AG20443 (cell line): ENCODE measurements around the gene MMP24OS.
"Not testable (repeated sequence)": the region's sequence is repeated elsewhere in the genome, so short reads cannot be mapped to it uniquely, and the experiment has no call there.

Experiments used
- DNase-seq: peaks from one replicate; pipeline ENCODE4 v3.0.0; 2012; ENCODE audit warnings: low spot score, mixed read lengths

Gene MMP24OS

GRCh38 chr20:35277531-35278395 is at the start of gene MMP24OS:
TSS of gene MMP24OS (minus strand) at chr20:35278122. CDS start at chr20:35277929, 193 bp downstream.
- peak; percentile 96 for DNase-seq

- DNase-seq: no peak
Observed at GRCh38 chr20:35327074-35327976, 49.4 kb upstream of the MMP24OS start.

DNA sequence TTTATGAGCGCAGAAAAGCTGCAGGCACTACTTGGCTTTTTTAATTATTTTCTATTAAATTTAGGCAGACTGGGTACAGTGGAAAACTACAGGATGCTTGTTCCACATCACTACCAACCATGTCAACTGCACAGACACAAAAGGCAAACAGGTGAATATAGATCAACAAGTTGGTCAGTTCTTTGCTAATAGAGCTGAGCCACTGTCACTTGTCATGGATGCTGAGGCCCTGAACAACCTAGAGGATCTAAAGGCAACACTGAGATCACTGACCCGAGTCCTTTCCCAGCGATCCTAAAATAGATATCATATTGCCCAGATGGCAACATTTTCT is 48.8 kb upstream of the MMP24OS start:
- no peak for DNase-seq

GRCh38 chr20:35326021-35326739 is 48.3 kb upstream of the MMP24OS start:
- DNase-seq: no peak

- no peak for DNase-seq
Observed at GRCh38 chr20:35325401-35325800, 47.5 kb upstream of the MMP24OS start.

GRCh38 chr20:35320396-35321126 is 42.6 kb upstream of the MMP24OS start:
- peak; percentile 74 for DNase-seq

DNA sequence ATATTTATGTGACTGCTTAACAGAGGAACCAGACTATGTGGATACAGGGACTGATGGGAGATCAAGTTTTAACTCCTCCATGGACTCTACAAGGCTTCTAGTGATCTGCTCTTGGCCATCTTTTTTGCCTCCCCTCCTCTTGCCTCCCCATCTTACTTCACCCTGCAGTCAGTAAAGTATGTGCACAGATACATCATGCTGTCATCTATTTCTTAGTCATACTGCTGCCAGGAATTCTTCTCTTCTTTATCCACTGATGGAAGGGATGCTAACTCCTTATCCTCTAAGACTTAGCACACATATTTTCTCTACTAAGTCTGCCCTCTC is 41.9 kb upstream of the MMP24OS start:
- peak; percentile 63 for DNase-seq

DNA sequence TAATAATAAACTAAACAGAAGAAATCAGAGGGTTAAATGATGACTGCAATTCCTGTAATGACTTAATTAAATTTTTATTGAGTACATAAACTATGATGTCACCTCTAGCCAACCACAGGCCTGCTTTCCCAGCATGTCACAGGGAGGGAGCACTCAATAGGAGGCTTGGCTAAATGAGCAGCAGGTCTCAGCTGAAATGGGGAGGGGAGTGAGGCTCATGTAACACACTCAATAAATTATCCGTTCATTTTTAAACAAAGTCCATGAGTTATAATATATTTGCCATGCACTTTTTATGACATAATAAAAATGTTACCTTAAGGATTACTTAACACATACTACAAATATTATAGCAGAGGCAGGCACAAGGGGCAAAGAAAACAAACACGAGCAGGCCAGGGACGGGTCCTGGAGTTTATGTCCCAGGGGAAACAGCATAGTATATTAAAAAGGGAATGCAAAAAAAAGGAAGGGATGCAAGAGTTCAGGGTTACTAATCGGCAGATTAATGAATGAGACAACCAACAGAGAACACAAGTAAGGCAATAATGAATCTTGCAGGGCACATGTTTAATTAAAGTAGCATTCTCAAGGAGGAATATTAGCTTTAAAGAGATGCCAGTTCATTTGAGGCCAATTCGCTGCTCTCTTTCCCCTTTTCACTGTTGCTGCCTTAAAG is 41.4 kb upstream of the MMP24OS start:
- DNase-seq: no peak

DNA sequence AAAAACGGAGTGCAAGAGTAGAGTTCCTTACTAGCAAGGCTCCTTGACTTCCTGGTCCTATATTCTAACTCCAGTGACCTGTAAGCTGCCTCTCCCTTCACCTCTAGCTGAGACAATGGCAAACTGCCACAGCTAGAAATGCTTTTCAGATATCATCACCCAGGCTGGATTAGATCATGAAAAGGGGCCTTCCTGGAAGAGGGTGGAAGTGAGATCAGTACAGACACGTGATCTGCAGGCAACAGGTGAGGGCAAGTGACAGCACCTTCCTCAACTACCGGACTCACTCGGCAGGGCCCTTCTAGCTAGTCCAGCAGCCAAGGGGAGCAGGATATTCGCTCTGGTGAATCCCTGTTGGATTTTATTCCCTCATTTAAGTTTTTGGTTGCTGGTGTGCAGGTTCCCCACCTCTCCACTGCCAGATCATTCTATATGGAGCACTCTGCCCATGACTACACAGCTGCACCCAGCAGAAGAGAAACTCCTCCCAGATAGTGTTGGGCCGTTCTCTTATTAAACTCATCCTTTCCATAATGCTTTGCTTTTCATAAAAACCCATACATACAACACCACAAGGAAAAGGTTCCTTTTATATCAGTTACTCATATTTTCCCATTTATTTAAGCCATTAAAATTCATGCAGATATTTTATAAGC is 40.7 kb upstream of the MMP24OS start:
- peak; percentile 48 for DNase-seq

DNA sequence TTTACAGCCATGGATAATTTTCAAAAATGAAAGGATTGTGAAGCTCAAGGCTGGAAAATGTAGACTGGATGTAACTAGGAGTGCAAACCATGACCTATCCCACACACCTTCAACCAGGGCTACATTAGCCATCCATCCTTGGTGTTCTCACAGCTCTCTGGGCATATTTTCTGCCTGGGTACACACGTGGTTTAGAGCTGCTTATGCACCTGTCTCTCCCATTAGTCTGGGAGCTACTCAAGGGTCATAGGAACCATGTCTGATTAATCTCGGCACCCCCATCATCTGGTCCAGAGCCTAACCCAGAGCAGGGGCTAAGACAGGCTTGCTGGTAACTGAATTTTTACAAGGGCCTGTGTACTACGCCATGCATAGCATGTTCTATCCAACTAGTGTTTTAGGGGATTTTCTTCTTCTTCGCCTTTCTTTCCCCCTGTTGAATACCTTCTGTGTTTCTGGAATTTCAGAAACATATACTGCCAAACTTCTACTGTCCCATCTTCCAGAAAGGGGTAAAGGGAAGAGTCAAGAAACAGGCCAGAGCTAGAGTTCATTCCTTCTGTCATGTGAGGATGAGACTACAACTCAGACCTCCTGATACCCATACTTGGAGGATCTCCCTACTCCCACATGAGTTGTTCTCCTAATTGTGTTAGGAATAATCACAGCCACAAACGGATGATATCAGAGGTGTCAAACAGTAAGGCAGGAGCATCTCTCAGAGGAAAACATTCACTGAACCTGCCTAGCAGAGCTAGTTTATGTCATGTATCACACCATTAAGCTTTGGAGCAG is 39.7 kb upstream of the MMP24OS start:
- no peak for DNase-seq

GRCh38 chr20:35316086-35316485 is 38.2 kb upstream of the MMP24OS start:
- DNase-seq: no peak

GRCh38 chr20:35315632-35316020 is 37.7 kb upstream of the MMP24OS start:
- DNase-seq: not testable (repeated sequence)

GRCh38 chr20:35314816-35315631 is 37.1 kb upstream of the MMP24OS start:
- no peak for DNase-seq

GRCh38 chr20:35312318-35312717 is 34.4 kb upstream of the MMP24OS start:
- peak; percentile 64 for DNase-seq

DNA sequence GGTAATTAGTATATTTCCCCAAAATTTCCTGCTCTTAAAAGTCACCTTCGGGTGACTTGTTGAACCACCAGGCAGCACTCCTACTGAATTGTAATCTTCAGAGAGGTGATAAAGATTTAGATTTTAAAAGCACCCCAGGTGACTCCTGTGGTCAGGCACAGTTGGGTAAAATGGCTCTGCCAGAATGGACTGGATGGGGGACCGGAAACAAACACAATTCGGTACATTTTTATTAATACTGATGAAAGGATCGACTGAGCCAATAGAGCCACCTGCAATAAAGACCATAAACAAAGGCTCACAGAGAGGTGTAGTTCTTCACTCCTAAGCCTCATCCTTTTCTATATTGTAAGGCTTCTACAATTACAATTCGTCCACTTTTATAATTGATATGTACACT is 33.9 kb upstream of the MMP24OS start:
- no peak for DNase-seq

DNA sequence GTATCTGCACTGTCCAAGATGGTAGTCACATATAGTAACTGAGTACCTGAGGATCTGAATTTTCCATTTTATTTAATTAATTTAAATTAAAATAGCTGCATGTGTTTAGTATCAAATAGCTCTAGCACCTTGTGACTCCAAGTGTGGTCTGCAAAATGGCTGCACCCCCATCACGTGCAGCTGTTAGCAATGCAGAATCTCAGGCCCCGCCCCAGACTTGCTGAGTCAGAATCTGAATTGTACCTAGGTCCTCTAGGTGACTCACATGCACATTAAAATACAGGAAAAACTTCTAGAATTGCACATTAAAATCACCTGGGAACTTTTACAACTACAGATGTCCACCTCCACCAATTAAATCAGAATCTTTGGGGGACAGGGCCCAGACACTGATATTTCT is 33.5 kb upstream of the MMP24OS start:
- no peak for DNase-seq

DNA sequence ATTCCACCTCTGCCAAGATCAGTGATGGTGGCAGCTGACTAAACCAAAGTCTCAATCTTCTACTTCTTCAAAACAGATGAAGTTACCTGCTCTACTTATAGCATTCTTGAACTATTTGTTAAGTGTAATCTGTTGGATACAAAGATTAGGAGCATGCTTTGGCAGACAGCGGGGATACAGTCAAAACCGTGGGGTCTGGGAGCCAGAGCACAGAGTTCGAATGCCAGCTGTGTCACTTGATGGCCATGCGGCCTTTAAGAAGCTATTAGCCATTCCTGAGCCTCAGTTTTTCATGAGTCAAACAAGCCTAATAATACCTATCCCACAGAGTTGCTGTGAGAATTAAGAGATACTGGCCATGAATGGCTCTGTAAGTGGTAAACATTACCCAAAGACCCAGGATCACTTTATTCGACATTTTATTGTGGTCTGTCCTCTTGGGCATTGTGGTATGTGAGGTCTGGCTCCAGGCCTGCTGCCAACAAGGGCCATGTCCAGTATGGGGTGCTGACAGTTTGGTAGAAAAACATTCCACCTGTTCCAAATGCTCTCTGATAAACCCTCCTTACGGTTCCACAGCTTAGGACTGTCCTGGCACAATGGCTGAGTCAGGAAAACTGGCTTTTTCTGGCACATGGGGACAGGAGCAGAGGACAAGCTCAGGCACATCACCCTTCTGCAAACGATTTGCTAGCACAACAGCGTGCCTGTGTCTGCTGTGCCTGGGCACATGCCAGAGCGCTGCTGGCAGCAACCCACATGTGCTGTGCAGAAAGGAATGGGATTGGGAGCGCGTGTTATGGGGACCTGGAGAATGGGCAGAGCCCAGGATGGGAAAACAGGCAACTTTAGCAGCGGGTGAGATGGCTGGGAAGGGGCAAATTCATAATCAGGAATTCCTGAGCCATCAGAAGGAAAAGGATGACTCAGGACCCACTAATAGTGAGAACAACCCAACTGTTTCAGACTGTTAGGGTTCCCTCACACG is 30.0 kb upstream of the MMP24OS start:
- peak; percentile 77 for DNase-seq
